ENCODE measurements around the gene CREB3. TPM values are rescaled to one million over a fixed set of nuclear protein-coding genes. Genes with fewer than 3 reads are reported as not detected.

Gene CREB3
- total and polyA plus RNA-seq, 9 donors: 23.5 to 30.7 (median 26.6) TPM

DNA sequence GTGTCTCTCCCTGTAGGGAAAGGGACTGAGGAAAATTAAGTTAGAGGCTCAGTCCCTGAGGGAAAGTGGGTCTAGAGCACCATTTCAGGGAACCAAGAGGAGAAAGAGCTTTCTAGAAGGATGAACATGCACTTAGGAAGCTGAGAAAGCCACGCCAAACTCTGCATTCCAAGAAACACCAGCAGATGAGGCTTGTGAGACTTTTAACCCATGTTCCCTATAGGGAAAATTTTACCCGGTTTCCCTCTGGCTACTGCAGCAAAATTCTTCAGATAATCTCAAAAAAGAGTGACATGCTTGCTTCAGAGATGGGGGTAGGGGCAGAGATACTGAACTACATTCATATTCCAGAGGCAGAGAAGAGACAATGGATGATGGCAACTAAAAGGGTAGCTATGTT lies 9.0 kb upstream of the CREB3 start:
- Histone ChIP-seq H3K36me3 (ENCODE audit: control insufficient read depth, insufficient read depth, low read length) (peaks cover 86% of the 10 kb centered on the region), H3K27ac (ENCODE audit: low read length) (no peak overlapping the region)

DNA sequence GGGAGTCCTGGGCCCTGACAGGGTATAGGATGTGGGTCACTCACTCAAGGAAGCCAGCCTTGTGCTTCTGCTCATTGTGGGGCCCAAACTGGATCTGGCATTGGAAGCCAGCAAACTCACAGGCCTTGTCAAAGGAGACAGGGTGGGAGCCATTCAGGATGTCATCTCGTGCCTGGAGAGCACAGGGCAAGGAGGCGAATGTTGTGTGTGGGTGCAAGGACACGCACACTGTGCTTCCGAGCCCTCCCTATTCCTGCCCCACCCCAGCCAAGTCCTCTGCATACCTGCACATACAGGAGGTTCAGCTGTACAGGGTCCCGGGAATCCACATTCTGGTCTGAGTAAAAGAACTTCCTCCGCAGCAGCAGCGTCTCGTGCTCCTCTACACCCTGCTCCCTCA lies 8.6 kb upstream of the CREB3 start:
- Histone ChIP-seq H3K27me3 (ENCODE audit: control insufficient read depth, insufficient read depth, low read length) (no peaks in the 10 kb centered on the region), H3K4me3 (ENCODE audit: low read length) (no peak overlapping the region), H3K27ac (ENCODE audit: low read length) (no peak overlapping the region), H3K9me3 (replicated peaks; ENCODE audit: control insufficient read depth, low read depth, low read length) (no peaks in the 10 kb centered on the region), H3K4me1 (ENCODE audit: control insufficient read depth, insufficient read depth, low read length) (peaks cover 25% of the 10 kb centered on the region), H3K36me3 (ENCODE audit: control insufficient read depth, insufficient read depth, low read length) (peaks cover 81% of the 10 kb centered on the region)
- 91% methylated on average over 4 of the region's 8 CpGs for WGBS (ENCODE audit: insufficient coverage)
- no peak for DNase-seq

More for the DNA sequence above, 9.0 kb upstream of the CREB3 start:
- no peak overlapping the region for H3K4me3 ChIP-seq (ENCODE audit: low read length)
- no peaks in the 10 kb centered on the region for H3K27me3 ChIP-seq (ENCODE audit: control insufficient read depth, insufficient read depth, low read length)
- whole genome bisulfite sequencing (ENCODE audit: insufficient coverage): no CpG with 5 or more reads among the region's 2 CpGs
- DNase-seq: no peak
- H3K4me1 ChIP-seq (ENCODE audit: control insufficient read depth, insufficient read depth, low read length): peaks cover 21% of the 10 kb centered on the region
- H3K9me3 ChIP-seq (replicated peaks; ENCODE audit: control insufficient read depth, low read depth, low read length): no peaks in the 10 kb centered on the region

DNA sequence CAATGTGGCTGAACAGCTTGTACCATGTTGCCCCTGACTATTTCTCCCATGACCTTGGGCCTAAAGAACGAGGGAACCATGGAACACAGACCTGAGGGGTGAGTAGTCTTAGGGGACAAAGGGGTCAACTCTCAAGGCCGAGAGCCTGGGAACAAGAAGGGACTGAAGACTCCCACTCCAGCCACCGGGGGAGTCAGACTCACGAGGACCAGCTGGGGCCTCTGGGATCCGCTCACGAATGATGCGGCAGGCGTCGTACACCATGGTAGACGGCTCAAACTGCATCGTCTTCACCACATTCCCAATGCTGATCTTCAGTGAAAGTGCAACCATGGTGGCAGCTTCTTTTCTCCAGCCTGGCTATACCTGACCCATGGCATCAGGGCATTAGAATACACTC lies 7.1 kb upstream of the CREB3 start:
- H3K4me1 ChIP-seq (ENCODE audit: control insufficient read depth, insufficient read depth, low read length): peaks cover 38% of the 10 kb centered on the region
- no peaks in the 10 kb centered on the region for H3K9me3 ChIP-seq (replicated peaks; ENCODE audit: control insufficient read depth, low read depth, low read length)
- no peak overlapping the region for H3K27ac ChIP-seq (ENCODE audit: low read length)
- peaks cover 71% of the 10 kb centered on the region for H3K36me3 ChIP-seq (ENCODE audit: control insufficient read depth, insufficient read depth, low read length)
- DNase-seq: no peak
- H3K4me3 ChIP-seq (ENCODE audit: low read length): no peak overlapping the region
- no peaks in the 10 kb centered on the region for H3K27me3 ChIP-seq (ENCODE audit: control insufficient read depth, insufficient read depth, low read length)
- 93% methylated on average over 6 of the region's 11 CpGs for WGBS (ENCODE audit: insufficient coverage)

DNA sequence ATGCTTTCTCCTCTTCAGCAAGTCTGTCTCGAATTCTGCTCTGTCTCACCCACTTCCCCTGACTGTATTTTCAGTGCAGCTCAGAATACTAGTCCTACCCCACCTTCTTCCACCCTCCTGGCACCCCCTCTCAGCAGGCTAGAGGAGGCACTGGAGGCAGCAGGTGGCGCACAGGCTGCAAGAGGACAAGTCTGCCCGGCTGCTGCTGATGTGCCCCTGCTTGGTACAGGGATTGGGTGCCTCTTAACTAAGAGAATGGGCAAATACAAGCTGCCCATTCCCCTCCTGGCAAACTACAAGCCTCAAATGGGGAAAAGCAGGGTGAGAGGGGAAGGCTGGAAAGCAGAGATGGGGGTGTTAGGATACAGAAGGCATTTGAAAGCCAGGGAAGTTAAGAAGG lies 5.5 kb upstream of the CREB3 start:
- H3K9me3 ChIP-seq (replicated peaks; ENCODE audit: control insufficient read depth, low read depth, low read length): no peaks in the 10 kb centered on the region
- H3K4me1 ChIP-seq (ENCODE audit: control insufficient read depth, insufficient read depth, low read length): peaks cover 49% of the 10 kb centered on the region
- peaks cover 60% of the 10 kb centered on the region for H3K36me3 ChIP-seq (ENCODE audit: control insufficient read depth, insufficient read depth, low read length)
- H3K27ac ChIP-seq (ENCODE audit: low read length): peak overlapping the region; percentile 86
- DNase-seq: peak; percentile 23
- H3K4me3 ChIP-seq (ENCODE audit: low read length): no peak overlapping the region
- no peaks in the 10 kb centered on the region for H3K27me3 ChIP-seq (ENCODE audit: control insufficient read depth, insufficient read depth, low read length)
- 36% methylated on average over 1 of the region's 3 CpGs for WGBS (ENCODE audit: insufficient coverage)

DNA sequence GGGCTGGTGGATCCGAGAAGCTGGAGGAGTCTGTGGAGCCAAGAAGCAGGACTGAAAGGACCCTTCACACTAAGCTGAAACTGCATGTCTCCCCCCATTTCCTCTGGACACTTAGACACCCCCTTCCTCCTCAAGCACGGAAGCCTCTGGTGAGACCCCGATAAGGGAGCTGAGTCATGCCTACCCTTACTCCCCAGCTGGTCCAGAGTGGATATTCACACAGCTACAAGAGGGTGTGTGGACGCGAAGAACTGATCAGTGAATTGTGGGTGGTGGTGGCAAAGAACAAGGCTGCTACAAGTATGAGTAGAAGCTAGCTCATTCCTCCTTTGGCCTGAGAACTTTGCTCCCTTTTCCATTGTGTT lies 4.8 kb upstream of the CREB3 start:
- no peak for DNase-seq
- Histone ChIP-seq H3K27ac (ENCODE audit: low read length) (peak overlapping the region; percentile 86), H3K36me3 (ENCODE audit: control insufficient read depth, insufficient read depth, low read length) (peaks cover 53% of the 10 kb centered on the region), H3K4me1 (ENCODE audit: control insufficient read depth, insufficient read depth, low read length) (peaks cover 49% of the 10 kb centered on the region), H3K27me3 (ENCODE audit: control insufficient read depth, insufficient read depth, low read length) (no peaks in the 10 kb centered on the region), H3K9me3 (replicated peaks; ENCODE audit: control insufficient read depth, low read depth, low read length) (no peaks in the 10 kb centered on the region), H3K4me3 (ENCODE audit: low read length) (peak overlapping the region; percentile 1)
- WGBS (ENCODE audit: insufficient coverage): no CpG with 5 or more reads among the region's 5 CpGs

DNA sequence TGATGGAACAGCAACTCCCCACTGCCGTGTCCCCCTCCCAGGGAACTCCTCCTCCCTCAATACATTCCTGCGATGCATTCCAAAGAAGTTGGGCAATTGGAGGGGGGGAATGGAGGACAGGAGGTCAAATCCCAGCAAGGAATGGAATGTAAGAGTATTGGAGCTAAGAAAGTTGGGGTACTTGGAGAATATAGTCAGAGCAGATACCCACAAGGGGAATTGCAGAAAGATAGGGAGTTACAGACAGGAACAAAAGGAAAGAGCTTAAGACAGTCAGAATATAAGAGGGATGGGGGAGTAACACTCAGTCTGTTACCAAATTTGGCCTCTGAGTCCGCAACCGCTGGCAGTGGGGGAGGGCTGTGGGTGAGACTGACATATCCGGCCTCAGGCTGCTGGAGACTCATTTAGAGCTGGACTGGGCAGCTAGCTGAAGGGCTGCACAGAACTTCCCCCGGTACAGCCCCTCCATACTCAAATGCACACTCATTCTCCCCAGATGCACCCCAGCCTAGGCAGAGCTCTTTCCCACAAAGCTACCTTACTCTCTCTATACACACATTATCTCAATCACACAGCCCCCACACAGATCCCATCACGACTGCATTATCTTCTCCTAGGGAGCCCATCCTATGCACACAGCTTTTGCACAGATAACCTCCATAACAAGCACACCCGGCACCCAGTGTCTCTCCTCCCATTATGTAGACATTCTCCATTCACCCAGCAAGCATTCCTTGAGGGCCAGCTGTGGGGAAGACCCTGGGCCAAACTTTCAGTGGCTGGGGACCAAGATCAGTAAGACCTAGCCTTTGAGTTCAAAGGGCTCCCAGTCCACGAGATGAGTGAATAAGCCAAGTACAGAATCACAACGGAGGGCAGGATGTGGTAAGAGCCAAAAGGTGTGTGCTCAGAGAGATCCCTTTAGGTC lies 4.2 kb upstream of the CREB3 start:
- WGBS (ENCODE audit: insufficient coverage): 7% methylated on average over 6 of the region's 10 CpGs
- peak overlapping the region; percentile 86 for H3K27ac ChIP-seq (ENCODE audit: low read length)
- H3K27me3 ChIP-seq (ENCODE audit: control insufficient read depth, insufficient read depth, low read length): no peaks in the 10 kb centered on the region
- DNase-seq: peak; percentile 68
- peak overlapping the region; percentile 14 for H3K4me3 ChIP-seq (ENCODE audit: low read length)
- peaks cover 55% of the 10 kb centered on the region for H3K4me1 ChIP-seq (ENCODE audit: control insufficient read depth, insufficient read depth, low read length)
- peaks cover 47% of the 10 kb centered on the region for H3K36me3 ChIP-seq (ENCODE audit: control insufficient read depth, insufficient read depth, low read length)
- no peaks in the 10 kb centered on the region for H3K9me3 ChIP-seq (replicated peaks; ENCODE audit: control insufficient read depth, low read depth, low read length)

DNA sequence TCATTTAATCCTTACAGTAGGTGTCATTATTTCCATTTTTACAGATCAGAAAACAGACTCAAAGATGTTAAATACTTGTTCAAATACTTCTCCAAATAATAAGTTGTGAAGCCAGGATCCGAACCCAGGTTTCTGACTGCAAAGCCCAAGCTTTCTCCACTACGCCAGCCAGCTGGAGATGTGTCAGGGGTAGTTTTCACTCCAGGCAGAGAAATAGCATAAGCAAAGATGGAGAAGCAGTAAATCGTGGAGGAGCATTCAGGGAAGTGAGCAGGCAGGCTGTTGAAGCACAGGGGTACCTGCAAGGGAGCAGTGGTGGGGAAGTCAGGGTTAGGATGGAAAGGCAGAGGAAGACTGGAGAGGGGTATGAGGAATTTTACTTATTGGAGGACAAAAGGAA lies 3.4 kb upstream of the CREB3 start:
- no peaks in the 10 kb centered on the region for H3K9me3 ChIP-seq (replicated peaks; ENCODE audit: control insufficient read depth, low read depth, low read length)
- H3K27ac ChIP-seq (ENCODE audit: low read length): peak overlapping the region; percentile 96
- H3K4me1 ChIP-seq (ENCODE audit: control insufficient read depth, insufficient read depth, low read length): peaks cover 55% of the 10 kb centered on the region
- no peaks in the 10 kb centered on the region for H3K27me3 ChIP-seq (ENCODE audit: control insufficient read depth, insufficient read depth, low read length)
- peaks cover 39% of the 10 kb centered on the region for H3K36me3 ChIP-seq (ENCODE audit: control insufficient read depth, insufficient read depth, low read length)
- no peak for DNase-seq
- WGBS (ENCODE audit: insufficient coverage): 67% methylated on average over 2 of the region's 3 CpGs
- H3K4me3 ChIP-seq (ENCODE audit: low read length): peak overlapping the region; percentile 2

DNA sequence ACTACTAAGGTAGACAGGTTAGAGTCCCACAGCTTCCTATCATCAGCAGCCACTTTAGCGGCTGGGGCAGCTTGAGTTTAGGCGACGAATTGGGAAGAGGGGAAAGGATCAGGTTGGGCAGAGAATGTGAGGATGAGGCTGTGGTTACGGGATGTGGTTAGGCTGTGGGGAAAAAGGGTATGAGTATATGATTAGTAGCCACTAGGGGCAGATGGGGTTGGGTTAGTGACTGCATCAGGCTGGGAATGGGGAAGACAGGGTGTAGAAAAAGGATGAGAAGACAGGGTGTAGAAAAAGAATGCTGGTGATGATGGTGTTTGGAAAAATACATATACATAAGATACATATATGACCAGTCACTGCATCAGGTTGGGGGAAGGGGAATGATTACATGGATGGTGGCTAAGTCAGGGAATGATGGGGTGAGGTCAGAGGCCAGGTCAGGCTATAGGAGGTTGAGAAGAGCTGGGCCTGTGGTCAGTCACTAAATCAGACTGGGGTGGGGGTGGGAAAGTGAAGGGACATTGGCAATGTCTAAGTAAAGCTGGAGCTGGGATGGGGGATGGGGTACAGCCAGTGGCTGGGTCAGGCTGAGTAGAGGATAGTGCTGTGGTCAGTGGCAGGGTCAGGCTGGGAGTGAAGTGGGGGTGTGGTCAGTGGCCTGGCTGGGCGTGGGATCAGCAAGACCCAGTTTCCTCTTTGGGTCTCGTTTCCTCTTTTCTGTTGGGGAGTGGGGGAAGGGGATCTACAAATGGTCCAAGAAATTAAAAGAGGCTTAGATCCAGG lies 2.6 kb upstream of the CREB3 start:
- WGBS (ENCODE audit: insufficient coverage): 38% methylated on average over 6 of the region's 6 CpGs
- Histone ChIP-seq H3K4me3 (ENCODE audit: low read length) (peak overlapping the region; percentile 2), H3K4me1 (ENCODE audit: control insufficient read depth, insufficient read depth, low read length) (peaks cover 55% of the 10 kb centered on the region), H3K27ac (ENCODE audit: low read length) (peak overlapping the region; percentile 96), H3K9me3 (replicated peaks; ENCODE audit: control insufficient read depth, low read depth, low read length) (no peaks in the 10 kb centered on the region), H3K36me3 (ENCODE audit: control insufficient read depth, insufficient read depth, low read length) (peaks cover 37% of the 10 kb centered on the region), H3K27me3 (ENCODE audit: control insufficient read depth, insufficient read depth, low read length) (no peaks in the 10 kb centered on the region)
- peak; percentile 49 for DNase-seq

DNA sequence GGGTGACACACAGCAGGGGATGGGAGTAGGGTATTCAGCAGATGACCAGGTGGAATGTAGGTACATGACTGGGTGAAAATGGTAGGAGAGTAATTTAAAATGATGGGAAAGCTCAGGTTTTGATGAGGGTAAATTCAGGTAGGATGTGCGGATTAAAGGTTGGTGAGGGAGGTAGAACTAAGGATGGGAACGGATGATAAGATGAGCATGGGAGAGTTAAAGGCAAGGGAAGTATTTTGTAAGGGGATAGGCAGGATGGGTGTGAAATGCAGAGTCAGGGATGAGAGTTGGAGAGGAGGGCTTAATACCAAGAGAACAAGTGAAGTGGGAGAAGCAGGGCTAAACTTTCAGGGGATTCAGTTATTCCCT lies 2.0 kb upstream of the CREB3 start:
- Histone ChIP-seq H3K36me3 (ENCODE audit: control insufficient read depth, insufficient read depth, low read length) (peaks cover 37% of the 10 kb centered on the region), H3K4me1 (ENCODE audit: control insufficient read depth, insufficient read depth, low read length) (peaks cover 55% of the 10 kb centered on the region), H3K9me3 (replicated peaks; ENCODE audit: control insufficient read depth, low read depth, low read length) (no peaks in the 10 kb centered on the region), H3K27me3 (ENCODE audit: control insufficient read depth, insufficient read depth, low read length) (no peaks in the 10 kb centered on the region), H3K4me3 (ENCODE audit: low read length) (peak overlapping the region; percentile 84), H3K27ac (ENCODE audit: low read length) (peak overlapping the region; percentile 96)
- DNase-seq: no peak
- 88% methylated on average over 2 of the region's 2 CpGs for WGBS (ENCODE audit: insufficient coverage)

All from muscle of leg (tissue), 11 donors.